Esophagus squamous epithelium (tissue), 4 donors: ENCODE results near the gene RGS6.

Source experiments
- CTCF ChIP-seq, 6 experiments: fragments of 450-650 bp in 4 of 6; fragments of 200-600 bp in 2 of 6; sonication (generic) in 2 of 6; IDR thresholded peaks; one replicate each; pipeline ENCODE4 v1.5.1; 2016 to 2019; ENCODE audit warnings: antibody characterized with exemption in 6 of 6, mild to moderate bottlenecking in 4 of 6, moderate library complexity in 4 of 6
- POLR2A ChIP-seq, 4 donors: fragments of 450-650 bp; IDR thresholded peaks; one replicate each; pipeline ENCODE4 v1.6.1; 2017; ENCODE audit warnings: antibody characterized with exemption in 4 of 4, mild to moderate bottlenecking in 4 of 4, moderate library complexity in 3 of 4

DNA sequence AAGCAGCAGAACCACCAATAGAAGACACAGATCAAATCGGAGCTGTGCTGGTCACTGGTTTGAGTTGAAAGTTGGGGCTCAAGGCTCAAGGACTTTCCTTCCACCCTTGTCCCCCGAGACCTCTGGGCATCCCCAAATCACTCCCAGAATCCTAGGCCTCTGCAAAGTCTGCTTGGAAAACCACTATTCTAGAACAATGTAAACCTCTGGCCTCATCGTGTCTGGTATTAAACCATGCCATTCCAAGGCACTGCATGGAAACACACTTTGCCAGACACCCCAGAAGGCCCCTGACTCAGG lies 673.6 kb downstream of the RGS6 start:
- no peak for TF ChIP-seq CTCF (IDR thresholded peaks at IDR 0.05)
- no peak for TF ChIP-seq POLR2A (IDR thresholded peaks at IDR 0.05)
